22Rv1 (cell line): ENCODE measurements around the gene RGS6.

Experiments used
- H3K27ac ChIP-seq: fragments of 450-650 bp; 2 replicates; pipeline ENCODE4 v1.5.1; 2017
- CTCF ChIP-seq: fragments of 450-650 bp; IDR thresholded peaks from 2 replicates; pipeline ENCODE4 v1.5.1; 2017; ENCODE audit warnings: mild to moderate bottlenecking
- ZFX ChIP-seq: fragments of 450-650 bp; IDR thresholded peaks from 2 replicates; pipeline ENCODE4 v1.6.1; 2017; ENCODE audit warnings: antibody characterized with exemption, borderline replicate concordance

The RGS6 gene

GRCh38 chr14:72495668-72496067 is 563.4 kb downstream of the RGS6 start:
- TF ChIP-seq CTCF (no peak), ZFX (no peak)
- H3K27ac ChIP-seq, result no peak overlapping the region

GRCh38 chr14:72498646-72499045 is 566.4 kb downstream of the RGS6 start:
- no peak for TF ChIP-seq CTCF
- TF ChIP-seq ZFX, result no peak
- no peak overlapping the region for H3K27ac ChIP-seq

GRCh38 chr14:72499746-72500145 is 567.5 kb downstream of the RGS6 start:
- TF ChIP-seq CTCF (no peak), ZFX (no peak)
- no peak overlapping the region for H3K27ac ChIP-seq

- no peak overlapping the region for H3K27ac ChIP-seq
- TF ChIP-seq CTCF (no peak), ZFX (no peak)
Measured at GRCh38 chr14:72500234-72500838, 568.1 kb downstream of the RGS6 start.

- TF ChIP-seq ZFX (no peak), CTCF (no peak)
- no peak overlapping the region for H3K27ac ChIP-seq
Measured at GRCh38 chr14:72501439-72501838, 569.2 kb downstream of the RGS6 start.

GRCh38 chr14:72503271-72503670 is 571.0 kb downstream of the RGS6 start:
- no peak overlapping the region for H3K27ac ChIP-seq
- no peak for TF ChIP-seq CTCF

- H3K27ac ChIP-seq, result no peak overlapping the region
- TF ChIP-seq CTCF (no peak), ZFX (no peak)
Measured at GRCh38 chr14:72503696-72504368, 571.6 kb downstream of the RGS6 start.
